SH-SY5Y (cell line): ENCODE measurements around the gene ATP10B.

ENCODE experiments used
- GATA2 ChIP-seq: IDR thresholded peaks from 2 replicates; pipeline ENCODE4 v1.6.1; 2011; ENCODE audit warnings: mild to moderate bottlenecking, low read depth, low read length
- GATA3 ChIP-seq: IDR thresholded peaks from 2 replicates; pipeline ENCODE4 v1.6.1; 2011; ENCODE audit warnings: low read depth, mild to moderate bottlenecking, low read length, moderate library complexity

Gene ATP10B

DNA sequence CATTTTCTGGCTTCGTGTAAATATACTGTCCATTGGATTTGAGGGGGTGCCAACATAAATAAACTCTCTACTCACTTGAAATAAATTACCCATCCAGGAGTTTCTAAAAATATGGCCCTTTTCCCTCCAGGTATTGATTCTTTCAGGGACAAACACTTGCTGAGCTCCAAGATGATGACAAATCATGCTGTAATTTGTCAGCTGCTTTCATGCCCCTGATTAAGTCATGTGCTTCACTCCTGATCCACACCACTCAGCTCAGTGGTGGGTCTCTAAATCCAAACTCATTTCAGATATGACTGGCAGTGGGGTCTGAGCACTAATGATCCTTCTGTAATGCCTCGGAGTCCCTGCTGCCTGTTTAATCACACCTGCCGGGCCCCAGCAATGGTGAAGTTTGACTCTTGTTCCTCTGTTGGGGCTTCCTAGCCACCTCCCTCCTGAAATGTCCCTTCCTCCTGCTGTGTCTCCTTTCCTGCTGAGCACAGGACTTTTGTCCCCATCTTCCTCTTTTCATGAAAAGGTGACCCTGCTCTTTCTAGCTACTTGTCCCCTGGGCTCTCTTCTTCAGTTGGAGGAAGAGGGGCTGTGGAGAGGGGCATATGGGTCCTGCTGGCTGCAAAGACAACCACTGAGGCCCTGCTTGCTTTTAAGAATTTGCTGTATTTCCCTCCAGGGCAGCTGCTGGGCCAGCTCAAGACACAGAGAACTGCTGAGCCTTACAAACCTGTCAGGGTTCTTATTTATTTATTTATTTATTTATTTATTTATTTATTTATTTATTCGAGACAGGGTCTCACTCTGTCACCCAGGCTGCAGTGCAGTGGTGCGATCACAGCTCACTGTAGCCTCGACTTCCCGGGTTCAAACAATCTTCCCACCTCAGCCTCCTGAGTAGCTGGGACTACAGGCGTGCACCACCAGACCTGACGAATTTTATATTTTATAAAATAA is 200.0 kb downstream of the ATP10B start:
- TF ChIP-seq GATA2 (no peak), GATA3 (no peak)

DNA sequence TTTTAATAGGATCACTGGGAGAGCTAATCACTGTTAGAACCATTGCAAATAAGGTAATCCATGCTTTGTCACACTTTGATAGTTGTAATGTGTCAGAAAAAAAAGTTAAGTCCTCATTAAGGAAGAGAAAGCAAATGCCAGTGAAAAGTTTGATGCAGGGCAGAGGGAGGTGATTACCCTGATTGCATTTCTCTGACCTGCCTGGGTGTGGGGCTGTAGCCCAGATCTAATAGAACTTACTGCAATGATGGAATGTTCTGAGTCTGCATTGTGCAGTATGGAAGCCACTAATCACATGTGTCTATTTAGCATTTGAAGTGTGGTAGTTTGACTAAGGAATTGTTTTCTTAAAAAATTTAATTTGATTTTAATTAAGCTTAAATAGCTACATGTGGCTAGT is 202.7 kb downstream of the ATP10B start:
- TF ChIP-seq GATA2 = no peak
- TF ChIP-seq GATA3 = no peak

DNA sequence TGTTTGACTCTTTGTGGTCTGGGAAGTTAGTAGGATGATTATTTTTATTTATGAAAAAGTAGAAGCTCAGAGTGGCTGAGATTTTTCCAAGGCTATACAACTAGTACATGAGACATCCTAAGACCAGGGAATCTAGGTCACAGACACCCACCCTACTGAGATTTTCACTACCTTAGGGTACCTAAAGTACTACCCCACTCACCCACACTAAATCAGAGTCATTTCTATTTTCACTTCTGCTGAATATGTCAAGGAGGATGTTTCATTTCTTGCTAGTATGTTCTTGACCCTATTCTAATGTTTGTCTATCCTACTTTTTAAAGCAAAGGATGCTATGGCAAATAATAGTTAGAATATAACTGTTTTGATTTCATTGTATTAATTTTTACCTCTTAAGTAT is 206.0 kb downstream of the ATP10B start:
- no peak for TF ChIP-seq GATA2

DNA sequence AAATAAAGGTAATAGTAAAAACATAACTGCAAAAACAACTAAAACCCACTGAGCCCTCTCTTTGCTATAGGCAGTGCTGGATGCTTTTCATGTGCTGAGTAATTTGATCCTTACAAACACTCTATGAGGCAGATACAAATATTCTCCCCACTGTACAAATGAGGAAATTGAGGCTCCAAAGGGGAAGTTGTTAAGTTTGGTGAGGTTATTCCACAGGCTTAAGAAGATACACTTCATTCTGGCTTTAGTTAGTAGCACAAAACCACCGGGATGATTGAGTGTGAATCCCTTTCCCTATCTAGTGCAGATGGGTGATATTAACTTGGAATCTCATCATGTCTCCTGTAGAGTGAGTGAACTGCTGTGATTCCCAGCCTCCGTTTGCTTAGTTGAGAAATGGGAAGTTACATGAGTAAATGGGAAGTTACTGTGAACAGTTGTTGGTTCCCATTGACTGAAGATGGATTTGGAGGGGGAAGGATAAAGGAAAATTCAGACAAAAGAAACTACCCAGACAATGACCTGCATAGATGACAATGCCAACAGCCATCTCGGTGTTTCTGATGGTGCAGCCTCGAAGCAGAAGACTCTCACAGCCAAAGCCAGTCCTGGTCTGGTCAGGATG is 208.3 kb downstream of the ATP10B start:
- no peak for TF ChIP-seq GATA3
- TF ChIP-seq GATA2 = no peak

DNA sequence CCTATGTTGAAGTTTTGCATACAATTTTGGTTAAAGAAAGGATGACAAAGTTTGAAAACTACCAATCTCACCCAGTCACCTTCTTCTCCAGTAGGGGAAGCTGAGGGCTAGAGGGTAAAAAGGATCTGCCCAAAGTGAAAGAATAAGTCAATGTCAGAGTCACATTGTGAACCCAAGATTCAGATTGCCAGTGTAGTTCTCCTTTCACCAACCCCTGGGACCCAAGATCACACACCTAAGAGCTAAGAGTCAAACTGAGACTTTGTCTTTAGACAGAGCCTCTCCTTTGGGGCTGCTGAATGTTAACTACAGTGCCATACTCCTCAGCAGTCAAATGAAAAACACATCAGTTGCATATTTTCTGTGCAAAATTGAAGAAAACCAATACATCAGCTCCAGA is 210.6 kb downstream of the ATP10B start:
- TF ChIP-seq GATA2 (no peak), GATA3 (no peak)

DNA sequence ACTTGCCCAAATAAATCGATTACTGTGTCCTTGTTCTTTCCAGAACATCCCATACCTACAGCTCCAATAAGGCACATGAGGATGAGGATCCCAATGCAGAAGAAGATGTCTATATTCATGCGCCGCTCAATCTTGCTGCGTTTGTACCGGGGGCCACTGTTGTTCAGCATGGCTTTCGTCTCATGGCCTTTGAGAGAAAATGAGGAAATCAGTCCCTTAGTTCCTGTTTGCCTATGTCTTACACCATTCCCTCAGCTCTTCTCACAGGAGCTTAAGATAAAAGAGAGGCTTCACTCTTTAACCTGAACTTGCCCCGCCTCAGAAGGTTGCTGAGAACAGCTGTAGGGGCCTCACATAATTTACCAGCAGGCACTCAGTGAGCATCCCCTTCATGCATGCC is 211.6 kb downstream of the ATP10B start:
- TF ChIP-seq GATA3 = no peak
- TF ChIP-seq GATA2 = no peak

DNA sequence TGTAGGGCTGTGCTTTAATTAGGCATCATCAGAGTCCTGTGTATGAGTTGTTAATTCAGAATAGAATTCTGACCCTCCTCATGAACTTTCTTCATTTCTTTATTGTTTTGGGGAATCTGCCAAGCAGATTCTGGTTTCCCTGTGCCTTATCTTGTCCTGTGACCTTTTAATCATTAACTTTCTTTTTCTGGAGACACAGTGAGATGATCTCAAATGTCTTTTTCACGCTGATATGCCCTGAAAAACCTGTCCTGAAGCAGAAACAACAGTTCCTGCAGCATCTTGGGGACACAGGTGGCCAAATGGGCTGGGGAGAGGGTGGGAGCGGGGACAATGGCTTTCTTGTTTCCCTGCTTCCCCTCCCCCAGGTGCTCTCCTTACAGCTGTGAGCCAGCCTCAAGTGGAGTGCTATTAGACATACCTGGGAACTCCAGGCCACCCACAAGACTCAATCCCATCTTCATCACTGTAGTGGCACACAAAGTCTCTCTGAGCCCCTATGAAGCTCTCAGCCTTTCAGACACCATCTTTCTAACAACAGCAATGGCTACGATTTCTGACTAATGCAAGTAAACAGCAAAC is 213.8 kb downstream of the ATP10B start:
- TF ChIP-seq GATA2 (no peak), GATA3 (no peak)

DNA sequence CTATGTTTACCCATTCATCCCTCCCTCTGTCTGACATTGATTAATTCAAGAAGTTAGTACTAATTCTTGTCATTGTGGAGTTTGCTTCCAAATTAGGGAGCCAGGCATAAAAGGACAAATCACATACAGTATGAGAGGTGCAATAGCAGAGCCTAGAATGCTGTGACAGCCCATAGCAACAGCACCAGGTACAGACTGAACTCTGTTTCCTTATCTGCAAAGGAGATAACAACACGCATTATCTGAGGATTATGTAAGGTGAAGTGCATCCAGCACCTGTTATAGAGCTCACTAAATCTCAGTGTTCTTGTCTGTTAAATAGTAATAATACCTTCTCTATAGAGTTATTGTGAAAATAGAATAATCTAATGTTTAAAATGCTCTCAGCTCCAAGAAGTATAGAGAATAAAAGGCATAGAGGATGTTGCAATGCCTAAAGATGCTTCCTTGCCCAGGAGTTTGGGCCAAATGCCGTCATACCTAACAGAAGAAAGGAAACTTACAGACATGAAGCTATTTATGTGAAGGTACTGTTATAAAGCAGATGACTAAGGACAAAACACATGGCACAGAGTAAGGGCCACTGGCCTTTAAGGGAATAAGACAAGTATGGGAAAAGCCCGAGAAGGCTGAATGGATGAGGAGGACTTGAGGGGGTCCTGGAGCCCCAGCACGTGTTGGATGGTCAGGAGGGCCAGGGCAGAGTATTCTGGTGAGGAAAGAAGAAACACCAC is 214.5 kb downstream of the ATP10B start:
- TF ChIP-seq GATA3 = no peak
- TF ChIP-seq GATA2 = no peak

DNA sequence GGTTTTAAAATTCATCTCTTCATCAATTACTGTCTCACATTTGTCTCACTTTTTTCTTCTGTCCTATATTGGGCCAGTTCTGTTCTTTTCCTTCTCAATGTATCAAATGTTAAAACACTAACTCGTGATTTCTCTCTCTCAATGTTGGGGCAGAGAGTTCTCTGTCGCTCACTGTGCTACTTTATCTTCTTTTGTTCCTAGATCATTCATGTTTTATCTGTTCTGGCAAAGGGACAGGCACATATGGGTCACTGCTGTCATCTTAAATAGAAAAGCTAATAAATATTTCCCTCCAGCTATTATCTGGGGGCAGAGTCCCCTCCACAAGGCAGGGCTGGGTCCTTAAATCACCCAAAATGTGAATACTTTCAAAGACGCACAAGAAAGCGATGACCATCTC is 216.3 kb downstream of the ATP10B start:
- TF ChIP-seq GATA3 = no peak
- no peak for TF ChIP-seq GATA2

DNA sequence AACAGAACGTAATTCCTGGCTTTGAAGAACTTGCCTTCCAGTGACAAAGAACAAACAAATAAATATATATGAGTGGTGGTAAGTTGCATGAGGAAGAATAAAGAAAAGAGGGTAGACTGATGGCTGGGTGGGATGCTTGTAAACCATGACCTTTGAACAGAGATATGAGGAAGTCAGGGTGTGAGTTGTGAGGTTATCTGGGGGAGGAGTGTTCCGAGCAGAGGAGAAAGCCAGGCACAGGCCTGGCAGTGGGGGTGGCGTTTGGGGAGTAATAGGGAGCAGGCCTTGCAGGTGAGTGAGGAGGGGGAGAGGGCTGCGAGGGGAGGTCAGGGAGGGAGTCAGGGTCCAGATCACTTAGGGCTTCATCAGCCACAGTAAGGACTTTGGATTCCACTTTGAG is 217.0 kb downstream of the ATP10B start:
- no peak for TF ChIP-seq GATA3
- no peak for TF ChIP-seq GATA2

DNA sequence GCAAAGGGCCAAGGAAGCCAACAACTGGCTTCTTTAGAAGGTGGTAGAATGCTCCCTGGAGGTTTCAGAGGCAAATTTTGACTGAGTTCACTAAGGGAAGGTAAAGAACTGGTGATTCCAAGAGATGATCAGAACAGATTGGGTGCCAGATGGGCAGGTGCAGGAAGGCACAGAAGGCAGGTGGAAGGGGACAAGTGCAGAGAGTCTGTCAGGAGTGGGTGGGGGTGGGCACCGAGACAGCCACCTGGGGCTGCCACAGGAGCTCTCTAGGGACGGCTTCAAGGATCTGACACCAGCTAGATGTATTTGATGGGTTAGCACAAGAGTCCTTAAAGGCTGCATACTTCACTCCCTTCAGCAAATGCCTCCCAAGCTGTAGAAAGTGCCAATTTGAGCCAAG is 223.0 kb downstream of the ATP10B start:
- TF ChIP-seq GATA2 (no peak), GATA3 (no peak)

DNA sequence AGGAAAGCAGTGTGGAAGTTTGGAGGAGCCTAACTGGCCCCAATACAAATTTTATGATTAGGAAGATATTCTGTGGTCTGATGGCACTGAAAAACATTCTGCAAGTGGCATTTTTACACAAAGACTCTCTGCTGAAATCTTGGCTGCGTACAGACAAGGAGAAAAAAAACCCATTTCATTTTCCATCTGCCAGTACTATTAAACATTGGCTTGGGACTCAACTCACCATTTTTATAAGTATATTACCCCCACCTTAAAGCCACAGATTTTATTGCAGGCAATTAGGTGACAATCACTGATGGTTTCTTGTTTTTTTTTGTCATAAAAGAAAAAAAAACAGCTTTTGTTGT is 223.4 kb downstream of the ATP10B start:
- TF ChIP-seq GATA2 (no peak), GATA3 (no peak)

DNA sequence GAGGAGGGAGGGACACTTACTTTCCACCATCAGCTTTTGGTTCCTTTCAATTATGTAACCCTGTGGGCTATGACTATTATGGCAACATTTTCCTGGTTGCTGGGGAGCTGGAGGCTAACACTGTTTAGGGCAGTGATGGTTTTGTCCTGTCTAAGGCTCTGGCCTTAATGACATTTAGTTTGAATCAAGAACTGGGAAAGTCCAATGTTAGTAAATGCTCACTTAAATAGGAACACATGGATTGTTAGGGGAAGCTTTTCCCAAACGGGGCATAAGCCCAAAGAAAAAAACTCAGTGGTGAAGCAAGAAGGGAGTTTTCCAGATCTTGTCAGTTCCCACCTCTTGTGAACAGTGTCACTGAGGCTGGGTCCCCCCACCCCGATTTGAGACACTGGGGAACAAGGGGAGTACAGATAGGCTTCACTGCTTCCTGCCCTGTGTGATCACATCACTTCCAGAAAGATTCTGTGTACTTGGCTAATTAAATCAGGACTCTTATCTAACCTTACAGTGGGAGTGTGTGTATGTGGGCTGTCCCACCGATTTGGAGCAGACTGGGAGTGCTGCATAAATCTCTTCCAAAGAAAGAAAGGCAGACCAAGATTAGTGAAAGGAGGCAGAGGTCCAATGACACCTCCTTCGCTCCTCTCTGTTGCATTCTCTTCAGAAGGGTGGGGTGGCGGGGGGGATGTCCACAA is 223.9 kb downstream of the ATP10B start:
- TF ChIP-seq GATA2 = no peak
- no peak for TF ChIP-seq GATA3

DNA sequence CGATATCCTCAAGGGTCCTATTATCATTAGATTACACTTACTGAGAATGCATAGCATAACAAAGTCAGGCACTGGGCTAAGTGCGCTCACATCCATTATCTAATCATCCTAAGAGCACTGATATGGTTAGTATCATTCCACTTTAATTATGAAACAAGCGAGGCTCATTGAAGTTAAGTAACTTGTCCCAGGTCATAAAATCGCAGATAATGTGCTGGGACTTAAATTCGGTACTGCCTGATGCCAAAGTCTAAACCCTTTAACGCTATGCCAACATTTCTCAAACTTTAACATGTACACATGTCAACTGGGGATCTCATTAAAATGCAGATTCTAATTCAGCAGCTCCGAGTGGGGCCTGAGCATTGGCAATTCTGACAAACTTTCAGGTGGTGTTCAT is 225.7 kb downstream of the ATP10B start:
- TF ChIP-seq GATA3 (no peak), GATA2 (no peak)
